Measurements from ENCODE around the gene STMN3.

GRCh38 chr20:63652192-63652980 is 838 bp downstream of the STMN3 start:
- TF ChIP-seq CTCF (IDR thresholded peaks at IDR 0.05), result no peak
- TF ChIP-seq EP300 (IDR thresholded peaks at IDR 0.05), result no peak
- no peak for TF ChIP-seq POLR2AphosphoS5 (IDR thresholded peaks at IDR 0.05)
- TF ChIP-seq POLR2A (IDR thresholded peaks at IDR 0.05), result no peak

Data from sigmoid colon (tissue), 4 donors.